WTC11 (cell line): Measurements from ENCODE around the gene TRIM25. TPM values are rescaled to one million over a fixed set of nuclear protein-coding genes. Genes with fewer than 3 reads are reported as not detected.

Experiments
- ATAC-seq: fragments of 200-7000 bp; cut with Tn5 transposase; 2 replicates; pipeline ENCODE4 v1.10.0; 2021; ENCODE audit warnings: mild to moderate bottlenecking, moderate library complexity
- CTCF ChIA-PET: fragments of 300-600 bp; sonication (Branson Sonifier 250); formaldehyde crosslinking; loops from one replicate; lab custom pipeline; 2021; ENCODE audit warnings: antibody characterized with exemption; lab: Charles Lee
- POLR2A ChIA-PET: fragments of 350-600 bp; sonication (Branson Sonifier 250); formaldehyde crosslinking; loops from one replicate; lab custom pipeline; 2021; ENCODE audit warnings: antibody characterized with exemption; lab: Charles Lee
- DNase-seq: peaks from one replicate; pipeline ENCODE4 v3.0.0; 2021; ENCODE audit warnings: low spot score
- H3K27ac Mint-ChIP-seq: 2 replicates; pipeline ENCODE4 v1.8.0; 2021; ENCODE audit warnings: mixed read lengths
- H3K27me3 Mint-ChIP-seq: 2 replicates; pipeline ENCODE4 v1.8.0; 2021; ENCODE audit warnings: low read depth, mild to moderate bottlenecking, moderate library complexity, mixed read lengths
- H3K36me3 Mint-ChIP-seq: 2 replicates; pipeline ENCODE4 v1.8.0; 2021; ENCODE audit warnings: mixed read lengths
- H3K4me1 Mint-ChIP-seq: 2 replicates; pipeline ENCODE4 v1.8.0; 2022; ENCODE audit warnings: mixed read lengths
- H3K4me3 Mint-ChIP-seq: 2 replicates; pipeline ENCODE4 v1.8.0; 2021; ENCODE audit warnings: mild to moderate bottlenecking, moderate library complexity, mixed read lengths
- H3K9me3 Mint-ChIP-seq: 2 replicates; pipeline ENCODE4 v1.8.0; 2021; ENCODE audit warnings: mixed read lengths
- AFF4 ChIP-seq: sonication (generic); formaldehyde crosslinking; IDR thresholded peaks from 2 replicates; pipeline ENCODE4 v1.8.1; 2023; ENCODE audit warnings: mild to moderate bottlenecking, missing genetic modification reagents, borderline replicate concordance
- AR ChIP-seq: fragments of 250-450 bp; sonication (Bioruptor Pico); IDR thresholded peaks from 2 replicates; pipeline ENCODE4 v1.9.0; 2021; ENCODE audit warnings: mild to moderate bottlenecking
- ETV6 ChIP-seq: sonication (generic); formaldehyde crosslinking; IDR thresholded peaks from 2 replicates; pipeline ENCODE4 v1.8.1; 2022; ENCODE audit warnings: mild to moderate bottlenecking, missing genetic modification reagents
- GTF2I ChIP-seq: fragments of 250-450 bp; sonication (Bioruptor Pico); conservative IDR thresholded peaks from 2 replicates; pipeline ENCODE4 v1.4.0; 2021; ENCODE audit warnings: mild to moderate bottlenecking
- IRF2 ChIP-seq: sonication (generic); formaldehyde crosslinking; IDR thresholded peaks from 2 replicates; pipeline ENCODE4 v1.8.0; 2022; ENCODE audit warnings: low read depth, missing genetic modification reagents, borderline replicate concordance
- JUN ChIP-seq: sonication (generic); formaldehyde crosslinking; IDR thresholded peaks from 2 replicates; pipeline ENCODE4 v1.8.0; 2023; ENCODE audit warnings: mild to moderate bottlenecking, missing genetic modification reagents
- NR2C2 ChIP-seq: sonication (generic); formaldehyde crosslinking; IDR thresholded peaks from 2 replicates; pipeline ENCODE4 v1.8.0; 2022; ENCODE audit warnings: mild to moderate bottlenecking, missing genetic modification reagents
- NR3C1 ChIP-seq: sonication (generic); formaldehyde crosslinking; conservative IDR thresholded peaks from 2 replicates; pipeline ENCODE4 v1.8.1; 2023; ENCODE audit warnings: low read depth, mild to moderate bottlenecking, missing genetic modification reagents
- SP1 ChIP-seq: sonication (generic); formaldehyde crosslinking; conservative IDR thresholded peaks from 2 replicates; pipeline ENCODE4 v1.8.1; 2022; ENCODE audit warnings: missing genetic modification reagents
- TP53 ChIP-seq: sonication (generic); formaldehyde crosslinking; IDR thresholded peaks from 2 replicates; pipeline ENCODE4 v1.8.1; 2023; ENCODE audit warnings: mild to moderate bottlenecking, missing genetic modification reagents
- USF1 ChIP-seq: sonication (generic); formaldehyde crosslinking; IDR thresholded peaks from 2 replicates; pipeline ENCODE4 v1.8.0; 2022; ENCODE audit warnings: mild to moderate bottlenecking, missing genetic modification reagents
- ZNF219 ChIP-seq: sonication (generic); formaldehyde crosslinking; IDR thresholded peaks from 2 replicates; pipeline ENCODE4 v1.8.0; 2023; ENCODE audit warnings: missing genetic modification reagents, mild to moderate bottlenecking, borderline replicate concordance
- ZNF232 ChIP-seq: sonication (generic); formaldehyde crosslinking; IDR thresholded peaks from 2 replicates; pipeline ENCODE4 v1.8.0; 2022; ENCODE audit warnings: mild to moderate bottlenecking, missing genetic modification reagents
- ZNF281 ChIP-seq: sonication (generic); formaldehyde crosslinking; IDR thresholded peaks from 2 replicates; pipeline ENCODE4 v1.8.0; 2023; ENCODE audit warnings: mild to moderate bottlenecking, missing genetic modification reagents
- ZNF396 ChIP-seq: fragments of 250-450 bp; sonication (Bioruptor Pico); IDR thresholded peaks from 2 replicates; pipeline ENCODE4 v1.8.0; 2021; ENCODE audit warnings: mild to moderate bottlenecking, moderate library complexity, borderline replicate concordance
- total RNA-seq: library from RNA; stranded (reverse); gene quantifications from 3 replicates; pipeline ENCODE4 v1.2.3, GENCODE V29; 2021
- TF ChIP-seq, protein P1 (sequence below): sonication (generic); formaldehyde crosslinking; IDR thresholded peaks from 2 replicates; pipeline ENCODE4 v1.8.0; 2022; ENCODE audit warnings: mild to moderate bottlenecking, missing genetic modification reagents
- TF ChIP-seq, protein P2 (sequence below): sonication (generic); formaldehyde crosslinking; IDR thresholded peaks from 2 replicates; pipeline ENCODE4 v1.8.1; 2022; ENCODE audit warnings: mild to moderate bottlenecking, moderate library complexity, missing genetic modification reagents
- TF ChIP-seq, protein P3 (sequence below): fragments of 250-450 bp; sonication (Bioruptor Pico); IDR thresholded peaks from 2 replicates; pipeline ENCODE4 v2.1.2; 2022; ENCODE audit warnings: mild to moderate bottlenecking, moderate library complexity

Gene TRIM25
- total RNA-seq, 1 experiment from 2014 or later, result 49.0 TPM

DNA sequence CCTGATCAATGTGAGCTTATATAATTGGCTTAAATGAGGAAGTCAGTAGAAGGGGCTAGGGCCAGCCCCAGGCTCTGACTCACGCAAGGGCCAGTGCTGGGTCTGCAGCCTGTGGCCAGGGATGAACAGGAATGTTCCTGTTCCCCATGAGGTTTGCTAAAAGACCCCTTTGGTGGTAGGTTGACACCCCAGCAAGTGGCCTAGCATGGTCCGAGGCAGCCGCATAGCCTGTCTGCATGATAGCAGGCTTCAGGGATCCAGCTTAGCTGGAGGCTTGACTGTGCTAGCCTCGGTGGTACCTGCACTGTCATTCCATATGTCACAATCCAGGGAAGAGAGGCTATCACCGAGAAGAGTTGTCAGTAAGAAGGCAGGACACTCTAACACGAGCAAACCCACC, 23.5 kb downstream of the TRIM25 start (continued):
- TF ChIP-seq ZNF281 (CRISPR knock-in tag) (no peak), ETV6 (CRISPR knock-in tag) (no peak), GTF2I (CRISPR knock-in tag) (no peak), SP1 (CRISPR knock-in tag) (no peak)
- TF ChIP-seq, protein P1, sequence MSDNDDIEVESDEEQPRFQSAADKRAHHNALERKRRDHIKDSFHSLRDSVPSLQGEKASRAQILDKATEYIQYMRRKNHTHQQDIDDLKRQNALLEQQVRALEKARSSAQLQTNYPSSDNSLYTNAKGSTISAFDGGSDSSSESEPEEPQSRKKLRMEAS (CRISPR knock-in tag), result no peak
- TF ChIP-seq, all 79 proteins: peak for 0

GRCh38 chr17:56887552-56888467, 26.0 kb downstream of the TRIM25 start:
- POLR2A ChIA-PET, result no interaction called here
- ATAC-seq (no peak), DNase-seq (no peak)
- Mint-ChIP-seq H3K36me3 (peaks cover 52% of the 10 kb centered on the region), H3K27me3 (no peaks in the 10 kb centered on the region), H3K4me1 (peaks cover 7% of the 10 kb centered on the region), H3K4me3 (no peak overlapping the region), H3K27ac (no peak overlapping the region), H3K9me3 (peaks cover 31% of the 10 kb centered on the region)
- CTCF ChIA-PET, result no interaction called here
- TF ChIP-seq TP53 (CRISPR knock-in tag) (no peak), ZNF281 (CRISPR knock-in tag) (no peak), JUN (CRISPR knock-in tag) (no peak), ZNF396 (CRISPR knock-in tag) (no peak), AFF4 (CRISPR knock-in tag) (no peak), NR2C2 (no peak), USF1 (CRISPR knock-in tag) (no peak), NR3C1 (CRISPR knock-in tag) (no peak), ZNF232 (CRISPR knock-in tag) (no peak), ZNF219 (no peak), IRF2 (CRISPR knock-in tag) (no peak), AR (CRISPR knock-in tag) (no peak)
- TF ChIP-seq, protein P2, sequence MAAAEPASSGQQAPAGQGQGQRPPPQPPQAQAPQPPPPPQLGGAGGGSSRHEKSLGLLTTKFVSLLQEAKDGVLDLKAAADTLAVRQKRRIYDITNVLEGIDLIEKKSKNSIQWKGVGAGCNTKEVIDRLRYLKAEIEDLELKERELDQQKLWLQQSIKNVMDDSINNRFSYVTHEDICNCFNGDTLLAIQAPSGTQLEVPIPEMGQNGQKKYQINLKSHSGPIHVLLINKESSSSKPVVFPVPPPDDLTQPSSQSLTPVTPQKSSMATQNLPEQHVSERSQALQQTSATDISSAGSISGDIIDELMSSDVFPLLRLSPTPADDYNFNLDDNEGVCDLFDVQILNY (CRISPR knock-in tag), result no peak
- TF ChIP-seq, protein P3, sequence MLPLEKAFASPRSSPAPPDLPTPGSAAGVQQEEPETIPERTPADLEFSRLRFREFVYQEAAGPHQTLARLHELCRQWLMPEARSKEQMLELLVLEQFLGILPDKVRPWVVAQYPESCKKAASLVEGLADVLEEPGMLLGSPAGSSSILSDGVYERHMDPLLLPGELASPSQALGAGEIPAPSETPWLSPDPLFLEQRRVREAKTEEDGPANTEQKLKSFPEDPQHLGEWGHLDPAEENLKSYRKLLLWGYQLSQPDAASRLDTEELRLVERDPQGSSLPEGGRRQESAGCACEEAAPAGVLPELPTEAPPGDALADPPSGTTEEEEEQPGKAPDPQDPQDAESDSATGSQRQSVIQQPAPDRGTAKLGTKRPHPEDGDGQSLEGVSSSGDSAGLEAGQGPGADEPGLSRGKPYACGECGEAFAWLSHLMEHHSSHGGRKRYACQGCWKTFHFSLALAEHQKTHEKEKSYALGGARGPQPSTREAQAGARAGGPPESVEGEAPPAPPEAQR (CRISPR knock-in tag), result no peak
